Skeletal muscle tissue (tissue), 4 donors: ENCODE data around the gene NOP14. TPM values are rescaled to one million over a fixed set of nuclear protein-coding genes. Genes with fewer than 3 reads are reported as not detected.
"Not testable (repeated sequence)": the region's sequence is repeated elsewhere in the genome, so short reads cannot be mapped to it uniquely, and the experiment has no call there.

Experiments
- H3K27ac ChIP-seq: one replicate; pipeline ENCODE4 v1.7.0; 2013; ENCODE audit warnings: mild to moderate bottlenecking, low read depth, low read length, inconsistent platforms
- H3K27me3 ChIP-seq, 3 donors: one replicate each; pipeline ENCODE4 v1.7.0; 2013; ENCODE audit warnings: low read length in 3 of 3; ENCODE audit not compliant: control insufficient read depth in 3 of 3, insufficient read depth in 3 of 3
- H3K36me3 ChIP-seq, 3 donors: one replicate each; pipeline ENCODE4 v1.7.0; 2013; ENCODE audit warnings: low read length in 3 of 3; ENCODE audit not compliant: control insufficient read depth in 3 of 3, insufficient read depth in 3 of 3
- H3K4me1 ChIP-seq, 3 donors: one replicate each; pipeline ENCODE4 v1.7.0; 2013; ENCODE audit warnings: low read length in 3 of 3, mild to moderate bottlenecking in 3 of 3; ENCODE audit not compliant: control insufficient read depth in 3 of 3, insufficient read depth in 3 of 3
- H3K4me3 ChIP-seq, 3 donors: one replicate each; pipeline ENCODE4 v1.7.0; 2013; ENCODE audit warnings: low read length in 3 of 3
- H3K9ac ChIP-seq, 3 donors: one replicate each; pipeline ENCODE4 v1.7.0; 2013; ENCODE audit warnings: low read length in 3 of 3, mild to moderate bottlenecking in 3 of 3, moderate library complexity in 2 of 3, low read depth in 1 of 3
- H3K9me3 ChIP-seq, 3 donors: one replicate each; pipeline ENCODE4 v1.7.0; 2013; ENCODE audit warnings: low read length in 3 of 3; ENCODE audit not compliant: control insufficient read depth in 3 of 3
- total RNA-seq: library from RNA; depleted of rRNA; stranded (reverse); fragments of >200 nt; gene quantifications from one replicate; pipeline ENCODE4 v1.2.3, GENCODE V29; 2014
- donor health status: Osteomylitis.

NOP14 gene
- total RNA-seq, 1 donor from 2014 or later, result 10.4 TPM

DNA sequence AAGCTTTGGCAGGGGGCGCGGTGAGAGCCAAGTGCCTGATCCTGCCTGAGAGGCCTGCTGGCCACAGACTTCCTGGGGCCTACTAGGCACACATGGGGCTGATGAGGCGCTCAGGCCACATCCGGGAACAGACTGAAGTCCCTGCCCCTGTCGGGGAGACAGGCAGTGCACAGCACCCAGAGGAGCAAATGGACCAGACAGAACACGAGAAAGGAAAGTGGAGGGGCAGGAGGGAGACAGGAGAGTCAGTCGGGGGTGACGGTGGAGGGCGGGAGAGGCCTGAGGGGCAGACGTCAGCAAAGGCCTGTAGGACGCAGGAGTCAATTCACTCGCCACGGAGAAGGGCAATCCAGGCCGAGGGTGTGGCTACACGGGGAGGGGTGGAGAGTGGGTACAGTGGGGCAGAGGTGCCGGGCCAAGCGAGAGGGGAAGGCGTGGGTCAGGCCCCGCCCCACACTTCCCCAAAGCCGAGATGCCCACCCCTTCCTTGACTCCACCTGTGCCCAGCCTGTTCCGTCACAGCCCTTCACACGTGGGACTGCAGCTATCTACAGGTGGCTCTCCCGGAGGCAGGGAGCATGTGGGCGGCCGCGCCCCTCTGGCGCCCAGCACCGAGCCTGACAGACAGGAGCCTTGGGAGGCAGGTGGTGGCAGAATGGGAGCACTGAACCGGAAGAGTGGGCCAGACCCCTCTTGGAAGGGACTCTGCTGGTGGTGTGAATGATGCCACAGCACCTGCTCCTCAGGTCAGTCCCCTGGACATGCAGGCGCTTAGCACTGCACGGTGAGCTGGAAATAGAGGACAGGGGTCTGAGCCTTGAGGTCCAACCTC is 20.5 kb downstream of the NOP14 start:
- Histone ChIP-seq H3K9ac (no peak overlapping the region), H3K36me3 (peaks cover 86 to 97% (median 90%) of the 10 kb centered on the region in 3 donors), H3K27ac (no peak overlapping the region), H3K9me3 (no peaks in the 10 kb centered on the region), H3K27me3 (no peaks in the 10 kb centered on the region), H3K4me1 (peaks cover 0 to under 1% (median 0%) of the 10 kb centered on the region in 3 donors), H3K4me3 (no peak overlapping the region)

DNA sequence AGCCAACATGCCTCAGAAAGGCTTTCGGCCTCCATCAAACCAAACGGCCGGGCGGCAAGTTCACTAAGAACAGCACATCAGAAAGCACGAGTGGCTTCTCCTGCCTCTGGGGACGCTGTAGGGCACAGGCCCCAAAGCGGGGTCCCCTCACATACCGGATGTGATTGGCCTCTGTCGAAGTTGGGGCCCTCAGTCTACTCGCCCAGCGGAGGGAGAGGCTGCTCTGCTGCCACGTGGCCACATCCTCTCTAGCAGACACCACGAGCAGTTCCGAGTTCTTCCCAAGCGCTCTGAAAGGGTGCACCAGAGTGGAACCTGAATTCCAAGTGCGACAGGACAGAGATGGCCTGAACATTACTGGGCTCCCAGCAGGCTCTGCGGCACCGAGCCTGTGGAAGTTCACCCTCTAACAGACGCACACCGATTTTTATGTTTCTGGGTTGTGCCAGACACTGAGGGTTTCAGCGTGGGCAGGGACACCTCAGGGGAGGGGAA is 21.1 kb downstream of the NOP14 start:
- H3K9me3 ChIP-seq, result no peaks in the 10 kb centered on the region
- no peaks in the 10 kb centered on the region for H3K27me3 ChIP-seq
- no peak overlapping the region for H3K4me3 ChIP-seq
- no peak overlapping the region for H3K9ac ChIP-seq
- peaks cover 6 to 7% (median 6%) of the 10 kb centered on the region in 3 donors for H3K4me1 ChIP-seq
- no peak overlapping the region for H3K27ac ChIP-seq
- peaks cover 84 to 95% (median 90%) of the 10 kb centered on the region in 3 donors for H3K36me3 ChIP-seq

DNA sequence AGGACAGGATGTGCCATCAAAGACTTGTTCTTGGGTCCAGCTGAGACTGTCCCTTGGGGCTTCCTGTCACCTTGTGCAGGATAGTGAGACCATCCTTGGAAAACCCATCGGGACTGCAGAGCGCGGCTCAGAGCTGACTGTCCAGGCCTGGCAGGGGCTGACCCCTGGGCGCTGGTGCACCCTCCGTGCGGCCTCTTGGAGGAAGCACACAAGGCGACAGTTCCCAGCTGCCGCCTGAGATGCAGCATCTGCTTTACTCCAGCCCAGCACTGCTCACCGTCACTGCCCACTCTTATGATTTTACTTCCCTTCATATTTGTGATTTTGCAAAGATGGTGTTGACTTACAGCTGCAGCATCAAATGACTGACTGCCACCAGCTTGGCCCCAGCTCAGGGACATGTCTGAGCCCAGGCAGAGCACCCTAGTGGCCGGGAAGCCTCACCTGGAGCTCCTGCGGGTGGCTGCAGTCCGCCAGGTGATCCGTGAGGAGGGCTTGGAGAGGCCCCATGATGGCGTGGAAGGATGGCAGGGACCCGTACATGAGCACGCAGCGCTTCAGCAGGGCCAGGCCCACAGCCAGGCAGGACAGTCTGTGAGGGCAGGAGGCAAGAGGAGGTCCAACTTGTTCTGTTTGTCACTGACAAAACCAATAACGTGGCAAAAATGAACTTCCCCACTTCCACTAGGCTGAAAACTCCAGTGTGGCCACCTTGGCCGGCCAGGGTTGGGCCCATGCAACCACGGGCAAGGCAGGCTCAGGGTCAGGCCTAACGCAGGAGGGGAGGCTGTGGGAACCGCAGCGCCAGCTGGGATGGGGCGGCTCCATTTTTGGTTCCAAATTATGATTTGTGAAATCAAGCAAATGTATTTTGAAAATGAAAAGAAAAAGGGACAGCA is 21.8 kb downstream of the NOP14 start:
- no peak overlapping the region for H3K27ac ChIP-seq
- peaks cover 13 to 14% (median 13%) of the 10 kb centered on the region in 3 donors for H3K4me1 ChIP-seq
- H3K4me3 ChIP-seq, result no peak overlapping the region
- no peak overlapping the region for H3K9ac ChIP-seq
- no peaks in the 10 kb centered on the region for H3K9me3 ChIP-seq
- H3K27me3 ChIP-seq, result no peaks in the 10 kb centered on the region
- H3K36me3 ChIP-seq, result peaks cover 77 to 90% (median 85%) of the 10 kb centered on the region in 3 donors

DNA sequence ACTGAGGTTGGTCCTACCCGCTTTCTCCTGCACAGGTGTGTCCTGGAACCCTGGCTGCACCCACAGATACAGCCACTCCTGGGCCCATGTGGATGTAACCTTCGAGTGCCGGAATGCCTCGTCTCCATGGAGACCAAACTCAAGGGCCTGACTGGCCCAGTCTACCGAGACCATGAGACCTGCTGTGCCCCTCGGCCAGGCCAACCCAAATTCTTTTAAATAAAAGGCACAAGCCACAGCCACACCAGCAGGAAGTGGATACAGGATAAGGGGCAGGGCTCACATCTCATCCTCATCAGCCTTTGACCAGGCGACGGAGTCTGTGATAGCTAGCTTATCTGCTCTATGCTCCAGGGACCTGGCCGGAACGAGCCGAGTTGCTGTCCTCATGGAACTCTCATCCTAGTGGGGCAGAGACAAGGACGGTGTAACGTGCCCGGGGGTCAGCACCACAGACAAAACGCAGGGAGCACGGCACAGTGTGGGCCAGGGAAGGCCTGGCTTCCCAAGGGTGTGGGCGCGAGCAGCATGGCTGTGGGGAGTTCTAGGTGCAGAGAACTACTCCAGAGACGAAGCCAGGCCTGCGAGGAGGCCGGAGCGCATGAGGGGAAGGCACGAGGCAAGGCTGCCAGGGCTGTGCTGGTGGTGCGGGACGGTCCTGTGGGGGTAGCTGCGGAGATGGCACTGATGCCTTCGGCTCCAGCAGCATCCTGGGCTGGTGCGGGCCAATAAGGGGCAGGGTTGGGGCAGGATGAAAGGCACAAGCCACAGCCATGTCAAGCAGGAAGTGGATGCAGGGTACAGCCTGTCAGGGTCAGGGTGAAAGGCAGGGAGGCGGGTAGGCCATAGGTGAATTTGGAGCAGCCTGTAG is 22.7 kb downstream of the NOP14 start:
- Histone ChIP-seq H3K27ac (no peak overlapping the region), H3K36me3 (peaks cover 71 to 82% (median 77%) of the 10 kb centered on the region in 3 donors), H3K9me3 (no peaks in the 10 kb centered on the region), H3K9ac (no peak overlapping the region), H3K27me3 (no peaks in the 10 kb centered on the region), H3K4me1 (peaks cover 22 to 23% (median 22%) of the 10 kb centered on the region in 3 donors), H3K4me3 (no peak overlapping the region)

DNA sequence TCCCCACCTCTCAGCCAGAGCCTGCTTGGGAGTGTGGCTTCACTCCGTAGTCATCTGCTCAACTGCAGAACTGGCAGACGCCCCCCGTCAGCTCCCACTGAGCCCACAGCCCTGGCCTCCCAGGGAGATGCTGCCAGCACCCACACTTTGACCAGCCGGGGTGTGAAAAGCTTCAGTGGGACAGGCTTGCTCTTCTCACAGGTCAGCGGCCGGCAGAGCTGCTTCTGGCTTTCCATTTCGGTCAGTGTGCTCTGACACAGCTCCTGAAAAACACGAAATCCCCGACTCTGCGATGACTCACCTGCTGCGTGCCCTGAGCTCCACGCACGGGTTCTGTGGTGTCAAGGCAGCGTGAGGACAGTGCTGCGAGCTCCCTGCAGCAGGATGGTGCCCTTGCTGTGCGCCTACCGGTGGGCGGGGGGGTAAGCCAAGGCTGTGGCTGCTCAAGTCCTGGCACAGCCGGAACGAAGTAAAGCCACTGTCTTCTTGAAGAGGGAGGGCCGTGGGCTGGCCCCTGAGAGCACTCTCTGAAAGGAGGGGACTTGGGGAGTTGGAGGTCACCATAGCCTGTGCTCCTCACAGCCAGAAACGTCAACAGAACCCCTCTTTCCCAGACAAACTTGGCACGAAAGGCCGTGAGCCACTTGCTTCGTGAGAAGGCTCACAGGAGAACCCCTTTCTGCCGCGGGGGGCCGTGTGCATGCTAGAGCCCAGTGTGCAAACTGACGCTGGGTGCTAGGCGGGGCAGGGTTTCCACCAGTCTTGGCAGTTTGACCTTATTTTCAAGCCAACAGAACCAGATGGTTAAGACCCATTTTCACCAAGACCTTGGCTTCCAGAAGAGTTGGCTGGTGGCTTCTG is 23.6 kb downstream of the NOP14 start:
- H3K4me3 ChIP-seq, result no peak overlapping the region
- H3K36me3 ChIP-seq, result peaks cover 62 to 73% (median 71%) of the 10 kb centered on the region in 3 donors

DNA sequence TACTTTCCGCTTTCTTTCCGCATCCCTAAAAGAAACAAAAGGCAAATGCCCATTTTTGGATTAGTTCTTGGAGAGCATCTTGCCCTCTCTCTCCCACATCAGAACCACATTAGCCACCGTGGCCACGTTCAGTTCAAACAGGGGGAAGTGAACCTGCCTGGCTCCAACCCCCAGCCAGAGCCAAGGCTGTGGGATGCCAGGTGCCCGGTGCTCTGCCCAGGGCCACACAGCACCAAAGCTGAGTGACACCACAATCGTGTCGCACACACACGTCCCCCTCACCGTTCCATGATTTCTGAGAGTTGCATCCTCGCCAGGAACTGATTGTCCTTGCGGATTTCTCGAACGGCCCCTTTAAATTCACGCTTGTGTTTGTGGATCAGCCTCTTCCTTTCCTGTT is 24.3 kb downstream of the NOP14 start:
- Histone ChIP-seq H3K4me3 (no peak overlapping the region), H3K4me1 (peaks cover 26 to 32% (median 26%) of the 10 kb centered on the region in 3 donors), H3K9ac (no peak overlapping the region), H3K27me3 (no peaks in the 10 kb centered on the region), H3K27ac (no peak overlapping the region), H3K36me3 (peaks cover 59 to 69% (median 67%) of the 10 kb centered on the region in 3 donors), H3K9me3 (no peaks in the 10 kb centered on the region)

More for the DNA sequence above, 23.6 kb downstream of the NOP14 start:
- H3K4me1 ChIP-seq, result peaks cover 26 to 30% (median 26%) of the 10 kb centered on the region in 3 donors
- H3K9me3 ChIP-seq, result no peaks in the 10 kb centered on the region
- H3K9ac ChIP-seq, result no peak overlapping the region
- H3K27ac ChIP-seq, result no peak overlapping the region
- no peaks in the 10 kb centered on the region for H3K27me3 ChIP-seq

DNA sequence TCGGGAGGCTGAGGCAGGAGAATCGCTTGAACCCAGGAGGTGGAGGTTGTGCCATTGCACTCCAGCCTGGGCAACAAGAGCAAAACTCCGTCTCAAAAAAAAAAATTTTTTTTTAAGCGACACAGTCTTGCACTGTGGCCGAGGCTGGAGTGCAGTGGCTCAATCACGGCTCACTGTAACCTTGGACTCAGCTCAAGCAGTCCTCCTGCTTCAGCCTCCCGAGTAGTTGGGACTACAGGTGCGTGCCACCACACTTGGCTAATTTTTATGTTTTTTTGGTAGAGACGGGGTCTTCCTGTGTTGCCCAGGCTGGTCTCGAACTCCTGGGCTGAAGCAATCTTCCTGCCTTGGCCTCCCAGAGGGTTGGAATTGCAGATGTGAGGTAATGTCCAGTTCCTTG is 24.8 kb downstream of the NOP14 start:
- H3K4me3 ChIP-seq, H3K27ac ChIP-seq: not testable (repeated sequence)
- peaks cover 57 to 64% (median 64%) of the 10 kb centered on the region in 3 donors for H3K36me3 ChIP-seq

DNA sequence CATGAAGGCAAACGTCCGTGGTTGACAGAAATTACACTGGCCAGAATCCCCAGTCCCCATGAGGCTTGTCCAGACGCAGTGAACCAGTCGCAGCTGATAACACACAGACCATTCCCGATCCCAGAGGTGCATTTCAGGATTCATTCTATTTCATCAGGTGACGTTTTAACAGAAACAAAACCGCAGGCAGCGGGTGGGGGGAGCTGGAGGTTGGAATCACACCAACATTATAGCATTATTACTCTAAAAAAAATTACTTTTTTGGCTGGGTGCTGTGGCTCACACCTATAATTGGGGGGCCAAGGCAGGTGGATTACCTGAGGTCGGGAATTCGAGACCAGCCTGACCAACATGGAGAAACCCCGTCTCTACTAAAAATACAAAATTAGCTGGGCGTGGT is 25.2 kb downstream of the NOP14 start:
- Histone ChIP-seq H3K4me1 (peaks cover 32 to 41% (median 34%) of the 10 kb centered on the region in 3 donors), H3K4me3 (no peak overlapping the region), H3K36me3 (peaks cover 53 to 60% (median 59%) of the 10 kb centered on the region in 3 donors), H3K27ac (no peak overlapping the region), H3K27me3 (no peaks in the 10 kb centered on the region), H3K9ac (no peak overlapping the region), H3K9me3 (no peaks in the 10 kb centered on the region)

More for the DNA sequence above, 24.8 kb downstream of the NOP14 start:
- peaks cover 28 to 37% (median 31%) of the 10 kb centered on the region in 3 donors for H3K4me1 ChIP-seq
- not testable (repeated sequence) for H3K27me3 ChIP-seq, H3K9ac ChIP-seq, H3K9me3 ChIP-seq
